HEK293T (cell line): ENCODE measurements around the gene NEK6.

Experiments
- CTCF ChIA-PET: fragments of 350-600 bp; formaldehyde crosslinking; extraction: SDS; loops from one replicate; lab custom pipeline; 2021; ENCODE audit warnings: antibody characterized with exemption, inconsistent platforms; lab: Yijun Ruan, JAX
- POLR2A ChIA-PET: fragments of 350-600 bp; formaldehyde crosslinking; extraction: SDS; loops from one replicate; lab custom pipeline; 2020; ENCODE audit warnings: antibody characterized with exemption, inconsistent platforms; lab: Yijun Ruan, JAX
- DNase-seq: peaks from one replicate; pipeline ENCODE4 v3.0.0; 2012; ENCODE audit warnings: mixed read lengths; ENCODE audit errors: extremely low spot score
- ARNT ChIP-seq: fragments of 450-650 bp; IDR thresholded peaks from 2 replicates; pipeline ENCODE4 v1.6.1; 2017; ENCODE audit warnings: mild to moderate bottlenecking
- BHLHE40 ChIP-seq: fragments of 450-650 bp; IDR thresholded peaks from 2 replicates; pipeline ENCODE4 v1.6.1; 2016; ENCODE audit warnings: mild to moderate bottlenecking, moderate library complexity, borderline replicate concordance
- CTBP1 ChIP-seq: fragments of 450-650 bp; IDR thresholded peaks from 2 replicates; pipeline ENCODE4 v1.6.1; 2016; ENCODE audit warnings: borderline replicate concordance
- ELF4 ChIP-seq: fragments of 450-650 bp; IDR thresholded peaks from 2 replicates; pipeline ENCODE4 v1.6.1; 2017; ENCODE audit warnings: antibody characterized with exemption
- FOXA1 ChIP-seq: fragments of 450-650 bp; IDR thresholded peaks from 2 replicates; pipeline ENCODE4 v1.6.1; 2016; ENCODE audit warnings: mild to moderate bottlenecking
- FOXK2 ChIP-seq: fragments of 450-650 bp; IDR thresholded peaks from 2 replicates; pipeline ENCODE4 v1.6.1; 2016; ENCODE audit warnings: mild to moderate bottlenecking
- FOXM1 ChIP-seq: fragments of 450-650 bp; IDR thresholded peaks from 2 replicates; pipeline ENCODE4 v1.6.1; 2017; ENCODE audit warnings: mild to moderate bottlenecking, borderline replicate concordance
- HDGF ChIP-seq: fragments of 450-650 bp; IDR thresholded peaks from 2 replicates; pipeline ENCODE4 v1.6.1; 2017; ENCODE audit warnings: antibody characterized with exemption, borderline replicate concordance
- L3MBTL2 ChIP-seq: fragments of 450-650 bp; conservative IDR thresholded peaks from 2 replicates; pipeline ENCODE4 v1.6.1; 2016; ENCODE audit warnings: mild to moderate bottlenecking
- LEF1 ChIP-seq: fragments of 450-650 bp; IDR thresholded peaks from 2 replicates; pipeline ENCODE4 v1.6.1; 2017; ENCODE audit warnings: mild to moderate bottlenecking, borderline replicate concordance
- NFRKB ChIP-seq: fragments of 450-650 bp; IDR thresholded peaks from 2 replicates; pipeline ENCODE4 v1.6.1; 2016; ENCODE audit warnings: mild to moderate bottlenecking, moderate library complexity
- SP1 ChIP-seq: fragments of 450-650 bp; IDR thresholded peaks from 2 replicates; pipeline ENCODE4 v1.6.1; 2017
- SUZ12 ChIP-seq: fragments of 450-650 bp; IDR thresholded peaks from 2 replicates; pipeline ENCODE4 v1.6.1; 2016; ENCODE audit warnings: mild to moderate bottlenecking
- TARDBP ChIP-seq: fragments of 450-650 bp; IDR thresholded peaks from 2 replicates; pipeline ENCODE4 v1.6.1; 2016
- ZNF384 ChIP-seq: fragments of 450-650 bp; IDR thresholded peaks from 2 replicates; pipeline ENCODE4 v1.6.1; 2016
- TF ChIP-seq, protein P1 (sequence below): fragments of 450-650 bp; IDR thresholded peaks from 2 replicates; pipeline ENCODE4 v1.6.1; 2016

NEK6 gene

DNA sequence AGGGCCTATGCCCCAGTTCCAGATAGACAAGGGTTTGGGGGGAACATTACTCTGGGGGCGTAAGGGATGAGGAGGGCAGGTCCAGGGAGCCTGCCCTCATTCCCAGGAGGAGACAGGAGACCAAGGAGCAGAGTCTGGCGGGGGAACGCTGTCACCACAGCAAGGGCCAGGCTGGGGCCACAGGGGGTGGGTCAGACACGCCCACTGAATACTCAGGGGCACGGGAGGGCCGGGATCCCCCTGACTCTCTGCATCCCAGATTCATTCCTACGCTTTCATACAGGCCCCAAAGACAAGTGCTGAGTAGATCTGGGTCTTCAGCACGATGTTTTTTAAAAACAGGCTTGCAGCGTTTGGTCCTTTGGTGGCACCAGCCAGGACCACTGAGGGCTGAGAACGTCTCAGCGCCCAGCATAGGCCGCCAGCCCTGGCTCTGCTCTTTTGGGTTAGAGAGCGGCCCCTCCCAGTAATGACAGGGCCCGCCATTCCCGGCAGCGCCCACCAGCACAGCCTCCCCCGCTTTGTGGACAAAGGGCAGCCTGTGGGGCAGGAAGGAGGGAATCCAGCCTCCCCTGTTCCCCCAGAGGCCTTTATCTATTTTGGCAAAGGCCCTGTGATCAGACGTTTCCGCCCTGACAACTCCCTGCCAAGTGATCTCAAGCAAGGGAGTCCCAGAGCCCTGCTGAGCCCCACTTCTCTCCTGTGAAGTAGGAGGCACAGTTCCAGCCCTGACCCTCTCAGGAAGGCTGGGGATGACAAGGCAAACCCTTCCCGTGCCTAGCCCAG lies 24.9 kb downstream of the NEK6 start:
- CTCF ChIA-PET, result no interaction called here
- POLR2A ChIA-PET, result no interaction called here
- DNase-seq, result no peak
- TF ChIP-seq SUZ12 (no peak), FOXM1 (no peak), NFRKB (no peak), TARDBP (no peak), CTBP1 (no peak), L3MBTL2 (no peak), ZNF384 (no peak), HDGF (no peak), FOXK2 (no peak), ARNT (no peak), BHLHE40 (no peak), ELF4 (no peak), LEF1 (no peak), SP1 (no peak)
- TF ChIP-seq, protein P1, sequence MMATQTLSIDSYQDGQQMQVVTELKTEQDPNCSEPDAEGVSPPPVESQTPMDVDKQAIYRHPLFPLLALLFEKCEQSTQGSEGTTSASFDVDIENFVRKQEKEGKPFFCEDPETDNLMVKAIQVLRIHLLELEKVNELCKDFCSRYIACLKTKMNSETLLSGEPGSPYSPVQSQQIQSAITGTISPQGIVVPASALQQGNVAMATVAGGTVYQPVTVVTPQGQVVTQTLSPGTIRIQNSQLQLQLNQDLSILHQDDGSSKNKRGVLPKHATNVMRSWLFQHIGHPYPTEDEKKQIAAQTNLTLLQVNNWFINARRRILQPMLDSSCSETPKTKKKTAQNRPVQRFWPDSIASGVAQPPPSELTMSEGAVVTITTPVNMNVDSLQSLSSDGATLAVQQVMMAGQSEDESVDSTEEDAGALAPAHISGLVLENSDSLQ, result no peak

DNA sequence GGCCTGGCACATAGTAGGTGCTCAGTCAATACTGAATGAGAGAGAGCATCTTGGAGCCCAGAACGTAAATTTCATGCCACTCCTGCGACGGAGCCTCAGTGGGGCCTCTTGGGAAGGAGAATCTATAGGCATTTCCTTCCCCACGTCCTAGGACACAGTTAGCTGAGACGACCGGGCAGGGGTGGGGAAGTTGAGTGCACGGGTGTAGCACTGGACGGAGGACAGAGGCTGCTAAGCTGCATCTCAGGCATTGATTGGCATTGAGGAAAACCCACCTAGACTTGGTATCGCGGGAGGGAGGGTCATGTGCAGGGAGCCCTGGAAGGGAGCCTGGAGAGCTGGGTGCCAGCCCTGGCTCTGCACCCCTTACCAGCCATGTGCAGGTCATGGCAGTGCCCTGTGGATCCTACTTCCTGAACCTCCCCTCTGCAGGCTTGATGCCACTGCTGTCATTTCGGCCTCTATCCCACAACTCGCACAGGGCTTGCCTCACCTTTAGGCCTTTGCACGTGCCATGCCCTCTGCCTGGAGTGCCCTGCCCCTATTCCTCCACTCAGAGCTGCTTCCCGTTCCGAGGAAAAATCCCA lies 25.6 kb downstream of the NEK6 start:
- no peak for DNase-seq
- ChIA-PET CTCF (no interaction called here), POLR2A (no interaction called here)
- TF ChIP-seq FOXK2 (no peak), ZNF384 (no peak), FOXM1 (no peak), SUZ12 (no peak), HDGF (no peak), FOXA1 (no peak), SP1 (no peak), TARDBP (no peak), NFRKB (no peak), L3MBTL2 (no peak), LEF1 (no peak), CTBP1 (no peak), BHLHE40 (no peak), ELF4 (no peak), ARNT (no peak)
- TF ChIP-seq, protein P1, result no peak

DNA sequence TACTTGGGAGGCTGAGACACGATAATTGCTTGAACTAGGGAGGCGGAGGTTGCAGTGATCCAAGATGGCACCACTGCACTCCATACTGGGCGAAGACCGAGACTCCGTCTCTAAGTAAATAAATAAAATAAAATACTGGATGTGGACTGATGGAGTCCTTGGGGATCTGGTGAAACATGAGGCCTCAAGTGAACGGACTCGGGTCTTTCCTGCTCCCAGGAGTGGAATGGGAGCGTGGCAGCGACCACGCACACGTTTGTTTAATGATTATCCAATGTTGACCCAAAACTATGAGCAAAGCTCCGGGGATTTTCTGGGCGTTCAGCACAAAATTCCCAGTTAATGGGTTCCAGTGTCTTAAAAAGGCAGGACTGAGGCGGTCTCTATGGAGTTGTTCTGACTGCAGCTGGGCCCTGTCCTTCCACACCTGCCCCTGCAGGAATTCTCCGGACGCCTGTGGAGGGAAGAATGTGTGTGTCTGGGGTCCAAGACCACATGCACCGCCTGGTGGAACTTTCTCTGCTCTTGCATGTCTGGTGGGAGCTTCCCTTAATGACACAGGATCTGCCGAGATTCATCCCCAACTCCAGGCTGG lies 26.6 kb downstream of the NEK6 start:
- no peak for TF ChIP-seq FOXK2
- no peak for TF ChIP-seq L3MBTL2
- TF ChIP-seq FOXM1, result no peak
- TF ChIP-seq HDGF, result no peak
- no peak for TF ChIP-seq SP1
- no peak for TF ChIP-seq BHLHE40
- no peak for TF ChIP-seq SUZ12
- no peak for TF ChIP-seq ZNF384
- TF ChIP-seq NFRKB, result no peak
- TF ChIP-seq, protein P1, result no peak
- TF ChIP-seq FOXA1, result no peak
- TF ChIP-seq CTBP1, result no peak
- no peak for TF ChIP-seq ELF4
- TF ChIP-seq ARNT, result no peak
- TF ChIP-seq LEF1, result no peak
- no peak for TF ChIP-seq TARDBP
- POLR2A ChIA-PET, result no interaction called here
- CTCF ChIA-PET, result interaction anchor here (0.6 kb wide), 1 partner anchor 36 kb away, joined by 3 read pairs; no protein-coding TSS in a partner anchor
- DNase-seq, result no peak

DNA sequence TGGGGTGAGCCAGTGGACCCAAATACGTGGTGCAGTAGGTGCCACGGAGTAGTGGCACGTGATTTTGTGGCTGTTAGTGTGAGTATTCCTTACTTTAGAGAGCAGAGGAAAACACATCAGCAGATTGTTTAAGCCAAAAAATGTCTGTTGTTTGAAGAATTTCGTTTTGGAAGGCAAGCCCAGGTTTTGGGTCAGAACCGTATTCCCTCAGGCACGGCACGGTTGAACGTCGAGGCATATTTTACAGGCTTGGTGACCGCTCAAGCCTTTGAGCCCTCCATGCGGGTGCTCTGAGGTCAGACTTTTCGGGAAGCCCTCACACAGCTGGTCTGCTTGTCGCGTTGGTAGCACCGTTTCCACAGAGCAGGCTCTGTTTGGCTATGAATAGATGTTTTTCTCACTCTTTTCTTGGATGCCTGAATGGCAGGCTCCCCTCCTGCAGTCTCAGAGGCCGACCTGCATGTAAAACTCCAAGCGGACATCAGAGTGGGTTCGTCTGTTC lies 27.2 kb downstream of the NEK6 start:
- DNase-seq, result no peak
- POLR2A ChIA-PET, result no interaction called here
- CTCF ChIA-PET, result no interaction called here
- TF ChIP-seq FOXA1 (no peak), ARNT (no peak), LEF1 (no peak), FOXM1 (no peak), L3MBTL2 (no peak), ZNF384 (no peak), BHLHE40 (no peak)

DNA sequence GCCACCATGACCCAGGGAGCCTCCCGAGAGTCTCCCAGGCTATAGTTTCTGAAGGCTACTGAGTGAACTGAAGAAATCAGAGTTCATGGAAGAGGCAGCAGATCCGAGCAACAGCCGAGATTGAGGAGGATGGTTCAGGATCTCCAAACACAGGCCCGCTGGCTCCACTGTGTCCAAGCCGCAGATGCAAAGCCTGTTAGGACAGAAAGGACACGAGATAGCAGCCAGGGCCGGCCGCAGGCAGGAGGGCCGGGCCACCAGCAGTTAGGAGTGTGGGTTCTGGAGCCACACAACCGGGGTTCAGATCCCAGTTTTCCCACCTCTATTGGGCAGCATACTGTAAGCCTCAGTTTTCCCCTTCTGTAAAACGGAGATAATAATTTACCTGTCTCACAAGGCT lies 27.7 kb downstream of the NEK6 start:
- DNase-seq, result no peak
- ChIA-PET POLR2A (no interaction called here), CTCF (no interaction called here)
- TF ChIP-seq ELF4 (no peak), SP1 (no peak), FOXM1 (no peak), HDGF (no peak), ZNF384 (no peak), CTBP1 (no peak), FOXA1 (no peak), ARNT (no peak), BHLHE40 (no peak), LEF1 (no peak), TARDBP (no peak), SUZ12 (no peak), L3MBTL2 (no peak), FOXK2 (no peak), NFRKB (no peak)
- TF ChIP-seq, protein P1, result no peak
